Raji (cell line): ENCODE results near the gene CTIF.

Source experiments
- POLR2A ChIP-seq: IDR thresholded peaks from 2 replicates; pipeline ENCODE4 v1.6.1; 2011; ENCODE audit warnings: low read depth, low read length, control low read depth; ENCODE audit not compliant: insufficient read depth

The CTIF gene

GRCh38 chr18:48851599-48851960 is 312.7 kb downstream of the CTIF start:
- no peak for TF ChIP-seq POLR2A

GRCh38 chr18:48852292-48852691 is 313.5 kb downstream of the CTIF start:
- TF ChIP-seq POLR2A, result no peak

GRCh38 chr18:48852794-48853193 is 314.0 kb downstream of the CTIF start:
- TF ChIP-seq POLR2A, result no peak

DNA sequence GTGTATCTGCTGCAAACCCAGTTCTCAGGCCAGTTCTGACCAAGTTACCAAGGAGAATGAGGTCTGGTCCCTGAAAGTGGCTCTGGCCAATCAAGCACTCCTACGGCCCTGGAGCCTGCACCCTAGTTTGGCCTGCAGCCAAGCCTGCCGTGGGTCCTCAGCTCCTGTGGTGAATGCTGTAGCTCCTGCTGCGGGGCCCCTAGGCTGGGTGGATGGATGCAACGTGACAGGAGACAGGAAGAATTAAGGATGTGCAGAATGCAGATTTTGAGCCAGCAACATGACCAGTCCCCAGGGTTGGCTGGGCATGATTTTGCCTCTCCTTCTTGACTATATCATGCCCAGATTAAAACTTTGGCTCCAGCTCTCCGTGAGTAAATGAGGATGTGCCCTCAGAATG is 314.8 kb downstream of the CTIF start:
- no peak for TF ChIP-seq POLR2A

DNA sequence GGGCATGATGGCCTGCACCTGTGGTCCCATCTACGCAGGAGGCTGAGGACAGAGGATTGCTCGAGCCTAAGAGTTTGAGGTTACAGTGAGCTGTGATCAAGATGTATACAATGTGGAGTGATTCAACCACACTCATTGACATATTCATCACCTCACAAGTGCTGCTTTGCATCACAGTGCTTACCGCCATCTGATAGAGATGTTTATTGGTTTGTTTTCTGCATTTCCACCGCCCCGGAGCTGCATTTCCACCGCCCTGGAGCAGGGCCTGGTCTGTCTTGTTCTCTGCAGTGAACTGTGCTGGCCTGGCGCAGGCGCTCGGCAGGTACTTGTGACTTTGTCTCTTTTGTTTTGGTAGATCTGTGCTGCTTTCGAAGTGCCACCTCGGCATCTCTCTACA is 315.9 kb downstream of the CTIF start:
- TF ChIP-seq POLR2A, result no peak

DNA sequence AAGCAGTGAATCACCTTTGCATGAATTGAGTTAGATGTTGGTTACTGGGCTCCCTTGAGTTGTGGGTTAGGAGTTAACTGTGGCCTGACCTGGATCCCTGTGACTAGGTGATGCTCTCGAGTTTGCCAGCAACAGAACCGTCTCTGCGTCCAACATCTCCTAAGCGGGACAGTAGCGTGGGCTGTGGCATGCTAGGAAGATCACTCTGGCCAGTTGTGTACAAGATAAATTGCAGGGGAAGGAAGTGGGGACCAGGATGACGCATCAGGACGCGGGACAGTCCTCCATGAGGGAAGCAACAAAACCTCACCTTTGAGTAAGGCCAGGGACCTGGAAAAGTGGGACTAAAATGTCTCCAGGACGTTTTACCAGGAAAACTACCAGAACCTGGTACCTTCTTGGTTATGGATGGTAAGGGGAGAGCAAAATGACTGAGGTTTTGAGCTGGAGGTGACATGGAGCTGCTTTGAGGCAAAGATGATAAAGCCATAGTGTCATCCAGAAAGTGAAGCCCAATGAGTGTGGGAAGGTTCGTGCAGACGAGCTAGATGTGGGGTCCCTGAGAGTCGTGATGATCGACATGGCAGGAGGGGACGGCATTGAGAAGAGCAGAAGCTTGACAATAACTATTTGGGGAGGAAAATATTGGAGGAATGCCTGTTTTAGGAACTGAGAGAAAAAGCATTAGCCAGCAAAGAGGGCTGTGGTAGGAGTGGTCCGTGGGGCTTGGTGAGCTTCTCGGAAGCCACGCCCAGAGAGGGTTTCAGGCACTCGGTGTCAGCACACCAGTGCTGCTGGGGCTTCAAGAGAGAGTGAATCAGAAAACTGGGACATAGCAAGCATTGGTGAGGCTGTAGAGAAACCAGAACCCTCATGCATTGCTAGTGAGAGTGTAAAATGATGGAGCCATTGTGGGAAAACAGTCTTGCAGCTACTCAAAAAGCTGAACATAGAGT is 316.9 kb downstream of the CTIF start:
- no peak for TF ChIP-seq POLR2A

- no peak for TF ChIP-seq POLR2A
Observed at GRCh38 chr18:48857023-48857694, 318.3 kb downstream of the CTIF start.

DNA sequence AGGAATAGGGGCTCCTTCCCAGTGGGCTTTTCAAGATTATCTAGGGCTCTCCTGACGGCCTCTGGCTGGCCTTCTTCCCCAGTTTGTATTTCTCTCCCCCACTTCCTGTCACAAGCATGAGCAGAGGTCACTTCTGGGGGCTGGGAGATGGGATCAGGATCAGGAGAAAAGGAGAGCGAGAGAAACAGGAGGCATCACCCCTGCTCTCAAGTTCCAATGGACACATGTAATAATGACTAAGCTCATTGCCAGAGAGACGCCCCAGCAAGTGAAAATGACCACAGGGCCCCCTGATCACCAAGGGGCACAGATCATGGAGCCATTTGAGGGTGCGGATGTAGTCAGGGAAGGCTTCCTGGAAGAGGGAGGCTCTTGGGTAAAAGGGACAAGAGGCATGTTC is 319.8 kb downstream of the CTIF start:
- no peak for TF ChIP-seq POLR2A

- no peak for TF ChIP-seq POLR2A
Observed at GRCh38 chr18:48859311-48860268, 320.8 kb downstream of the CTIF start.

DNA sequence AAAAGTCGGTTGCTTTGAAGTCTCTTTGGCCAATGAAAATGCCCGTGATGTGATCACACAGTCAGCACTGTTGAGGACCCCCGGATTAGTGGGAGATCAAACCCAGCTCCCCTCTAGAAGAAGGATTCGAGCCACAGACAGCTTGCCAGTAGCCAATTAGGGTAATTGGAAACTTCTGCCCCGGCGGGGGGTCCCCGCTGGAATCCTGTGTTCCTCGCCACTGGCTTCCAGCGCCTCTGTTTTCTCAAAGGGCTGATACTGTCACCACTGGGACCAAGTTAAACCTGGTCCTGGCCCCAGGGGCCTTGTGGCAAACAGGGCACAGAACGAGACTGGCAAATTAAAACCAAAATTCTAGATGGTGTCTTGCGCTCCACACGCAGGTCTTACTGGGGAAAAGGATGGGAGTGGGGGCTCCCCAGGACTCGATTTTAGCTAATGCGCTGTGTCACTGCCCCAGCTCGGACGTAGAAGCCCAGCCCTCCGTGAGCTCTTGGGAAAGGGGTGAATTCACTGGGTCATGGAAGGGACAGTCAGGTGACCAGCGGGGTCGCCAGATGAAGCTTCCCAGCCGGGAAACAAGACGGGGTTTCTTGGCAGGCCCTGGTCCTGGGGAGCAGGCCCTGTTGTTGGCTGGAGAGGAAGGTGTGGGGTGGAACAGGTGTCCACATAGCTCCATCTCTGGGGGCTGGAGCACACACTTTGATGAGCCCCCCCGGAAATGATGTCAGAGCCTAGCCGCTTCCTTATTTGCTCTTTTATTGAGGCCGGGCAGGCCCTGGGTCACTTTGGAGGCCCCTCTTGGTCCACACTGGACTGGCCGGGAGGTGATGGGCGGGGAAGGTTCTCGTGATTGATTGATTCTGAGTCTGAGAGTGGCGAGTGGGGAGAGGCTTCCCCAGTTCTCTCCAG is 321.7 kb downstream of the CTIF start:
- no peak for TF ChIP-seq POLR2A

GRCh38 chr18:48861181-48861708 is 322.4 kb downstream of the CTIF start:
- no peak for TF ChIP-seq POLR2A

- no peak for TF ChIP-seq POLR2A
Observed at GRCh38 chr18:48862132-48862531, 323.3 kb downstream of the CTIF start.

GRCh38 chr18:48862678-48863270 is 323.9 kb downstream of the CTIF start:
- TF ChIP-seq POLR2A, result no peak

DNA sequence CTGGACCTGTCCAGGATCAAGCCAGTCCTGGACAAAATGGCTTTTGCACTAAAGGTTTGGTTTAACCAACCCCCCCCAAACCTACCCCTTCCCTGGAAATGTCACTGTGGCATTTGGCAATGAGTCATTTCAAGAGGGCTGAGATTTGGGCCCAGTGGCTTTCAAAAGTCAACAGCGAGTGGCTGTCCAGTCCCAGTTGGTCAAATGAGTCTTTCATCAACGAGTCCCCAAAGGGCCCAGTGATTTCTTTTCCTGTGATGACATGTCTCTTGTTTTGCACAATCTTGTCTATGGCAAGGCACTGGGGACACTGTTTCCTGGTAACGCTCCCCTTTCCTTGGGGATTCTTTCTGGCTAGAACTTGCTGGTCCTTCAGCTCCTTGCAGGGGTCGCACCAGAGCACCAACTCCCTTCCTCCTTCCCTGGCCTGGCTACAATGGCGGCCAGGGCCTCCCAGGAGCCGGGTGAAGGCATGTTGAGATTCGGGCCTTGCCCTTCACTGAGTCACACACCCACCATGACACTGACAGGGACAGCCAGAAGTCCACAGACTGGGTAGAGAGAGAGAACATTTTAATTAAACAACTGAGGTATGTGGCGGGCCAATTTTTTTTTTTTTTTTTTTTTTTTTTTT is 324.7 kb downstream of the CTIF start:
- no peak for TF ChIP-seq POLR2A

DNA sequence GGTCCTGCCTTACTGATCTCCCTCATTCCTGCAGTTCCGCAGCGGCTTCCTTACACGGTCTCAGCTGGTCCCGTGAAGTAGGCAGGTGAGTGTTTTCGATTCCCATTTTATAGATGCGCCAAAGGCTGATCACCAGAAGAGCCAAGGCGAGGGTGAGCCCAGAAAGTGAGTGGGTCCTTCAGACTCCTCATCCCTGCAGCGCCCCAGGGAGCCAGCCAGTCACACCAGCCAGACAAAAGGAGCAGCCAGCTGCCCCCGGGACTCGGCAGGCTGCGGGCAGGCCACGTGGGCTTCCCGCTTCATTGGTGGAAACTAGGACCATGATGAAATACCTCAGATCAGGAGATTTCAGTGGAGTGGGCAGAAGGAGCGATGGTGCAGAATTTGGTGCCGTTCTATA is 326.0 kb downstream of the CTIF start:
- TF ChIP-seq POLR2A, result no peak
